Measurements from ENCODE around the gene SYNCRIP. TPM values are rescaled to one million over a fixed set of nuclear protein-coding genes. Genes with fewer than 3 reads are reported as not detected.
"Not testable (repeated sequence)": the region's sequence is repeated elsewhere in the genome, so short reads cannot be mapped to it uniquely, and the experiment has no call there.

SYNCRIP gene
- total RNA-seq, 1 donor from 2014 or later = 25.3 TPM

DNA sequence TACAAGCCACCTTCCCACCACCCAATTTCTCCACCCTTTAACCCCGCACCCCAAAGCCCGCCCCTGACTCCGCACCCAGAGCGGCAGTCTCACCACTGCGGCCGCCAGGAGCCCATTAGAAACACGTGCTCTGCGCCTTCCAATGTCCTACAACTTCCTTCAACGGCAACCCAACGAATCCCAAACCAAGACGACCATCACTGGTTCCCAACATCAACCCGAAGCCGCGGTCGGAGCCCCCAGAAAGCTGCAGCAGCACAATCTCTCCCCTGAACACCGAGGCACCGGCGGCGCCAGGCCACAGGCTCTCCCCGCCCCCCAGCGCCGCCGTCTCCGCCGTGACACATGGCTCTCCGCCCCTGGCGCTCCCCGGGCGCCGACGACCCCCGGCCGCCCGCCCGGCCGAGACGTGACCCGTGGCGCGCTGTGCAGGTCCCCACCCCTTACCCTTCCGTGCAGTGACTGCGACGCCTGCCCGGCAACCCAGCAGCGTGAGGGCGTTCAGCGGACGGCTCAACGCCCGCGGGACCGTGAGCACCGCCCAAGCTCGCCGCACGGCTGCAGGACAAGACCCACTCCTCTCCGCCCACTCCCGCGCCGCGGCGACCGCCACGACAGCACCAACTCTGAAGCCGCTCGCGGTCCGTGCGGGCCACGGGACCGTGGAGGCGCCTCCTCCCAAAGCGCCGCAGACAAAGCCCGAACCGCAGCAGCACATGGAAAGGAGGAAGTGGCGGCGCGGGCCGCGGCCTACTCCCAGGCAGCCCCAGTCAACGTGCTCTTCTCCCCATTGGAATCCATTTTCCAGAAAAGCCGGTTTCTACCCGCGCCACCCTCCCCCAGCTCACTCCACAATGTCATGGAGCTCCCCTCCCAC, 551 bp downstream of the SYNCRIP start:
- Histone ChIP-seq H3K27me3 (no peaks in the 10 kb centered on the region), H3K27ac (peak overlapping the region; percentile 96 to 97), H3K36me3 (peaks cover 2 to 26% of the 10 kb centered on the region in 2 donors), H3K4me3 (peak overlapping the region; percentile 93 to 95), H3K9me3 (no peaks in the 10 kb centered on the region), H3K4me1 (peaks cover 0 to 16% of the 10 kb centered on the region in 2 donors)
- intact Hi-C loops (cut with DNase I) = loop anchor here (1.0 to 10.0 kb wide), 5 partner anchors 48 to 1765 kb away; partner anchors contain the start of genes CFAP206, NT5E and TBX18
- DNase-seq (ENCODE audit: low spot score in 2 of 2) = peak in 1 of 2 donors; percentile 82
- no peak for TF ChIP-seq CTCF (IDR thresholded peaks at IDR 0.05)

DNA sequence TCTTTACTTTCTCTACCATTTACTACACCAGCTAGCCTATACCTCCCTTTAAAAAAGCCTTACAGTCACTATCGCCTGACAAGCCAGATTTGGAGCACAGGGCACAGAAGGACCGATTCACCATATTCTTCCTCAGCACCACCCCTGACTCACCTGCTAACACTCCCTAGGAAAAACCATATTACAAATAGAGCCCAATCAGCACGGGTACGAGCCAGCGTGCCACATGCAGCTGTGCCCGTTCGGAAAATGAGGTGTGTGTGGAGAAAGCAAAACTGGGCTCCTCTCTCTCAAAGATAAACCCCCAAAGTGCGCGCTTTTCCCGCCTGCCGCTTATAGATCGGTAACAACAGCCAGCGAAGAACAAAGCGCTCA, 1.2 kb downstream of the SYNCRIP start:
- Histone ChIP-seq H3K4me1 (peaks cover 0 to 16% of the 10 kb centered on the region in 2 donors), H3K36me3 (peaks cover 8 to 32% of the 10 kb centered on the region in 2 donors), H3K27ac (peak overlapping the region; percentile 96 to 97), H3K4me3 (peak overlapping the region; percentile 93 to 95), H3K9me3 (no peaks in the 10 kb centered on the region), H3K27me3 (no peaks in the 10 kb centered on the region)
- no peak for TF ChIP-seq CTCF (IDR thresholded peaks at IDR 0.05)
- intact Hi-C loops (cut with DNase I) = loop anchor here (5.0 to 10.0 kb wide), 4 partner anchors 189 to 1766 kb away; partner anchors contain the start of genes CFAP206, NT5E and TBX18
- no peak for DNase-seq (ENCODE audit: low spot score in 2 of 2)

DNA sequence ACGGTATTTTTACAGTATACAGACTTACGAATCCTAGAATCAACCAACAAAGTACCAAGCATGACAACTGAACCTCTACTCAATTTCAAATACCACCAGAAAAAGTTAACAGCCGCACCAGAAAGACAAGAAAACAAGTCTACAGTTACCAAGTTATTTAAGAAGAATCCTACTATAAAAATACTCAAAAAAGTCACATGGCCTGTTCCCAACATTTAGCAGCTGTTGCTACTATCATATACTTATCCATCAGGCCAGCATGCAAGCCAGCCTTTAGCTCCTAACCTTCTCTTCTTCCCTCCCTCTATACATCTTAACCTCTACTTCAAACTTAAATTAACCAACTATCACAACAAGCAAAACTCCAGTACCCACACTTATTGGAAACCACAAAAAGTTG, 1.9 kb downstream of the SYNCRIP start:
- intact Hi-C loops (cut with DNase I) = loop anchor here (5.0 to 10.0 kb wide), 4 partner anchors 189 to 1766 kb away; partner anchors contain the start of genes CFAP206, NT5E and TBX18

GRCh38 chr6:85637579-85637978, 5.1 kb downstream of the SYNCRIP start:
- TF ChIP-seq CTCF (IDR thresholded peaks at IDR 0.05) = no peak
- intact Hi-C loops (cut with DNase I) = no loop called here
- Histone ChIP-seq H3K4me1 (peaks cover 0 to 13% of the 10 kb centered on the region in 2 donors), H3K27ac (no peak overlapping the region), H3K27me3 (no peaks in the 10 kb centered on the region), H3K9me3 (no peaks in the 10 kb centered on the region), H3K36me3 (peaks cover 43 to 70% of the 10 kb centered on the region in 2 donors), H3K4me3 (no peak overlapping the region)
- DNase-seq (ENCODE audit: low spot score in 2 of 2) = no peak

More for the DNA sequence above, 1.9 kb downstream of the SYNCRIP start:
- DNase-seq (ENCODE audit: low spot score in 2 of 2) = no peak
- peaks cover 12 to 39% of the 10 kb centered on the region in 2 donors for H3K36me3 ChIP-seq
- TF ChIP-seq CTCF (IDR thresholded peaks at IDR 0.05) = no peak
- no peak overlapping the region for H3K27ac ChIP-seq
- no peaks in the 10 kb centered on the region for H3K9me3 ChIP-seq
- H3K27me3 ChIP-seq = no peaks in the 10 kb centered on the region
- peak overlapping the region; percentile 93 to 95 for H3K4me3 ChIP-seq
- H3K4me1 ChIP-seq = peaks cover 0 to 16% of the 10 kb centered on the region in 2 donors

DNA sequence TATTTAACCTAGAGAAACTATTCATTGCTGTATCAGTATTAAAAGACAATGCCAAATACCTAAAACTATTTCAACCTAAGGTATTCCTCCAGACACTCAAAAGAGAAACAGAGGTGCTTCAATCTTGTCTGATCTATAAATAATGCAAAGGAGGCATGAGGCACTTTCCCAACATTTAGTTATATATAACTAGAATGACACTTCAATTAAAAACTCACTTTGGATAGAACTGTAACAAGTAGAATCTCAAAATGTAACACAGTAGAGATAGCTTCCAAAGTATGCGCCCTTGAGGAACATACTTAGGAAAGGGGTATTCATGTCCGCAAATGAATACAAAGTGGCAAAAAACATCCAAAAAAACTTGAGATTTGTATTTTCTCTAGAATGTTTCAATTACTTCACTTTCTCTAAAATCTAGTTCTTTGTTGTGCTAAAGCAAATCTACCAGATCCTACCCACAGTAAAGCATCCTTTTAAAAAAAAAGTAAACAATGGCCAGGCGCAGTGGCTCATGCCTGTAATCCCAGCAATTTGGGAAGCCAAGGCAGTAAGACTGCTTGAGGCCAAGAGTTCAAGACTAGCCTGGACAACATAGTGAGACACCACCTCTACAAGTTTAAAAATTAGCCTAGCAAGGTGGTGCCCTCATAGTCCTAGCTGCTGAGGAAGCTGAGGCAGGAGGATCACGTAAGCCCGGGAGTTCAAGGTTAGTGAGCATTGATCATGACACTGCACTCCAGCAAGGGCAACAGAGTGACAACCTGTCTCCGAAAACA, 10.3 kb downstream of the SYNCRIP start:
- H3K4me3 ChIP-seq = no peak overlapping the region
- DNase-seq (ENCODE audit: low spot score in 2 of 2) = no peak
- H3K36me3 ChIP-seq = peaks cover 65 to 80% of the 10 kb centered on the region in 2 donors
- H3K27ac ChIP-seq = no peak overlapping the region
- H3K9me3 ChIP-seq = no peaks in the 10 kb centered on the region
- no peak for TF ChIP-seq CTCF (IDR thresholded peaks at IDR 0.05)
- intact Hi-C loops (cut with DNase I) = no loop called here
- no peaks in the 10 kb centered on the region for H3K27me3 ChIP-seq
- H3K4me1 ChIP-seq = no peaks in the 10 kb centered on the region

- peaks cover 57 to 80% of the 10 kb centered on the region in 2 donors for H3K36me3 ChIP-seq
- H3K9me3 ChIP-seq; H3K27me3 ChIP-seq; H3K4me3 ChIP-seq; H3K27ac ChIP-seq; intact Hi-C loops (cut with DNase I); H3K4me1 ChIP-seq; DNase-seq (ENCODE audit: low spot score in 2 of 2): not testable (repeated sequence)
Observed at GRCh38 chr6:85631117-85631516, 11.6 kb downstream of the SYNCRIP start.

Data from ascending aorta (tissue), 2 donors.